Keratinocyte (primary cell): ENCODE data around the gene SUOX. TPM values are rescaled to one million over a fixed set of nuclear protein-coding genes. Genes with fewer than 3 reads are reported as not detected.

Source experiments
- DNase-seq: peaks from one replicate; pipeline ENCODE4 v3.0.0-alpha.2; 2011; ENCODE audit warnings: low read depth, missing footprints, low spot score
- FAIRE-seq: peaks from 2 replicates; lab custom pipeline; 2011; peaks lifted over from hg19 to GRCh38; lab: Jason Lieb, UNC
- H2AFZ ChIP-seq: 2 replicates; pipeline ENCODE4 v1.6.0; 2012; ENCODE audit warnings: low read length, control low read depth, inconsistent platforms; ENCODE audit not compliant: control insufficient read depth
- H3K27ac ChIP-seq: 2 replicates; pipeline ENCODE4 v1.5.1; 2011; ENCODE audit warnings: low read length; ENCODE audit not compliant: control insufficient read depth, insufficient read depth
- H3K27me3 ChIP-seq: 3 replicates; pipeline ENCODE4 v1.6.0; 2011; ENCODE audit warnings: low read length; ENCODE audit not compliant: control insufficient read depth, insufficient read depth; ENCODE audit errors: extremely low read depth
- H3K36me3 ChIP-seq, 2 experiments: 2 replicates in 1 of 2; 3 replicates in 1 of 2; pipeline ENCODE4 v1.5.1; 2011; ENCODE audit warnings: low read length in 2 of 2, mild to moderate bottlenecking in 1 of 2; ENCODE audit not compliant: control insufficient read depth in 2 of 2, insufficient read depth in 2 of 2; ENCODE audit errors: extremely low read depth in 1 of 2
- H3K4me1 ChIP-seq: 3 replicates; pipeline ENCODE4 v1.5.1; 2011; ENCODE audit warnings: low read length; ENCODE audit not compliant: control insufficient read depth, insufficient read depth; ENCODE audit errors: extremely low read depth
- H3K4me2 ChIP-seq: 3 replicates; pipeline ENCODE4 v1.6.0; 2011; ENCODE audit warnings: low read depth, low read length; ENCODE audit not compliant: control insufficient read depth, insufficient read depth; ENCODE audit errors: extremely low read depth
- H3K4me3 ChIP-seq, 3 experiments: fragments of 200-600 bp in 1 of 3; sonication (generic) in 1 of 3; 2 replicates in 2 of 3; 3 replicates in 1 of 3; pipeline ENCODE4 v1.5.1; 2011 to 2016; ENCODE audit warnings: low read length in 3 of 3, mild to moderate bottlenecking in 3 of 3, control low read depth in 2 of 3, inconsistent platforms in 1 of 3, low read depth in 1 of 3, mixed read lengths in 1 of 3, mixed run types in 1 of 3, moderate library complexity in 1 of 3; ENCODE audit not compliant: control insufficient read depth in 2 of 3, insufficient read depth in 2 of 3; ENCODE audit errors: extremely low read depth in 1 of 3
- H3K79me2 ChIP-seq: 2 replicates; pipeline ENCODE4 v1.6.0; 2012; ENCODE audit warnings: low read length; ENCODE audit not compliant: control insufficient read depth, insufficient read depth
- H3K9ac ChIP-seq: 3 replicates; pipeline ENCODE4 v1.6.0; 2011; ENCODE audit warnings: low read length; ENCODE audit not compliant: control insufficient read depth, insufficient read depth; ENCODE audit errors: extremely low read depth
- H3K9me1 ChIP-seq: 3 replicates; pipeline ENCODE4 v1.6.0; 2011; ENCODE audit warnings: low read length; ENCODE audit not compliant: control insufficient read depth, insufficient read depth; ENCODE audit errors: extremely low read depth
- H3K9me3 ChIP-seq: 2 replicates; pipeline ENCODE4 v1.5.1; 2012; ENCODE audit warnings: low read depth, low read length; ENCODE audit not compliant: control insufficient read depth
- H4K20me1 ChIP-seq: 3 replicates; pipeline ENCODE4 v1.6.0; 2011; ENCODE audit warnings: low read length; ENCODE audit not compliant: control insufficient read depth, insufficient read depth; ENCODE audit errors: extremely low read depth
- EZH2 ChIP-seq: IDR thresholded peaks from one replicate; pipeline ENCODE4 v1.6.1; 2012; ENCODE audit warnings: inconsistent platforms, mild to moderate bottlenecking, low read length, moderate library complexity
- dilution Hi-C: fragments of 300-500 bp; cut with MboI; formaldehyde crosslinking; loops from one replicate; pipeline ENCODE4 v1.7.0; 2020; ENCODE audit warnings: low sequenced_read_pairs; ENCODE audit not compliant: extremely low pct_ligation_motif_present
- polyA plus RNA-seq, 5 experiments: library from polyadenylated mRNA; depleted of rRNA in 3 of 5; stranded (reverse) in 3 of 5; stranded (forward) in 1 of 5; unstranded in 1 of 5; fragments of >200 nt; gene quantifications; 1 replicate in 1 of 5; 2 replicates in 3 of 5; 3 replicates in 1 of 5; pipeline versions ENCODE4 v1.2.1 to v1.2.3, GENCODE V29; 2011 to 2012; ENCODE audit warnings: missing spikeins in 2 of 5, low read depth in 1 of 5, low replicate concordance in 1 of 5
- TF ChIP-seq, protein P1 (sequence below), 3 experiments: IDR thresholded peaks in 1 of 3; conservative IDR thresholded peaks in 1 of 3; optimal IDR thresholded peaks in 1 of 3; 2 replicates in 2 of 3; 3 replicates in 1 of 3; pipeline versions ENCODE3 to v1.5.1; 2011; ENCODE audit warnings: low read length in 3 of 3, mild to moderate bottlenecking in 3 of 3, moderate library complexity in 2 of 3, control low read depth in 1 of 3, inconsistent platforms in 1 of 3; ENCODE audit not compliant: insufficient read depth in 2 of 3; ENCODE audit errors: extremely low read depth in 1 of 3

The SUOX gene
- polyA plus RNA-seq, 1 donor (not counting 4 experiments of a cell fraction or from before 2014, with no cell fraction given): 9.0 TPM

DNA sequence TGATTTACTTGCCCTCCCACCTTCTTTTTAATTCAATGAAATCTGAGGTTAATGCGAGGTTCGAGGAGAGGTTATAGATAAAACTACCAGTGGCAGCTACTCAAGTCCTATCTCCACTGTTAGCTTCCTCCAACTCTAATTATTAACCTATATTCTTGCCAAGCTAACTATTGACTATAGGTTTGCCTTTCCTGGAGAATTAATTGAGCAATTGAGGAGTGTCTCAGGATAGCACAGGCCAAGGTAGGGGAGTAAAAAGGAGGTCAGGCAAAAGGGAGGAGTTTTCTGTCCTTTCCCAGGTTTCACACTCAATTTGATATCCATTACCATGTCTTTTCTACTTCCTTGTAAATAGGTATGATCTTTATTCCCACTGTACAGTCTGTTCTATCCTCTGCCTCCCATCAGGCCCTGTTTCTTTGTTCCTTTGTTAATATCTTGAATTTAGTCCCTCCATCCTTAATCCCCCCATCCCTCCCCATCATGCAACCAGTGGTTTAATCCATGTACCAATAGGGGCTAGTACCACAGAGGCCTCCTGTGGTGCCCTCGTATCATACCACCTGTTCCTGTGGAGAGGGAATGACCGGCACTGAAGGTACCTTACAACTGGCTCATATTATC lies 3.7 kb upstream of the SUOX start:
- TF ChIP-seq, protein P1, sequence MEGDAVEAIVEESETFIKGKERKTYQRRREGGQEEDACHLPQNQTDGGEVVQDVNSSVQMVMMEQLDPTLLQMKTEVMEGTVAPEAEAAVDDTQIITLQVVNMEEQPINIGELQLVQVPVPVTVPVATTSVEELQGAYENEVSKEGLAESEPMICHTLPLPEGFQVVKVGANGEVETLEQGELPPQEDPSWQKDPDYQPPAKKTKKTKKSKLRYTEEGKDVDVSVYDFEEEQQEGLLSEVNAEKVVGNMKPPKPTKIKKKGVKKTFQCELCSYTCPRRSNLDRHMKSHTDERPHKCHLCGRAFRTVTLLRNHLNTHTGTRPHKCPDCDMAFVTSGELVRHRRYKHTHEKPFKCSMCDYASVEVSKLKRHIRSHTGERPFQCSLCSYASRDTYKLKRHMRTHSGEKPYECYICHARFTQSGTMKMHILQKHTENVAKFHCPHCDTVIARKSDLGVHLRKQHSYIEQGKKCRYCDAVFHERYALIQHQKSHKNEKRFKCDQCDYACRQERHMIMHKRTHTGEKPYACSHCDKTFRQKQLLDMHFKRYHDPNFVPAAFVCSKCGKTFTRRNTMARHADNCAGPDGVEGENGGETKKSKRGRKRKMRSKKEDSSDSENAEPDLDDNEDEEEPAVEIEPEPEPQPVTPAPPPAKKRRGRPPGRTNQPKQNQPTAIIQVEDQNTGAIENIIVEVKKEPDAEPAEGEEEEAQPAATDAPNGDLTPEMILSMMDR (optimal IDR thresholded peaks at IDR 0.05 in 1 of 3, IDR thresholded peaks at IDR 0.05 in 1 of 3, conservative IDR thresholded peaks at IDR 0.05 in 1 of 3; ENCODE audit: extremely low read depth in 1 of 3, insufficient read depth in 2 of 3, low read length in 3 of 3): no peak
- no peak for TF ChIP-seq EZH2
- H3K9ac ChIP-seq: no peak overlapping the region
- H3K4me3 ChIP-seq: no peak overlapping the region
- H4K20me1 ChIP-seq: no peaks in the 10 kb centered on the region
- peaks cover 37 to 41% of the 10 kb centered on the region in 2 experiments for H3K36me3 ChIP-seq
- H2AFZ ChIP-seq: no peak overlapping the region
- H3K4me2 ChIP-seq: no peak overlapping the region
- no peak overlapping the region for H3K27ac ChIP-seq
- H3K9me1 ChIP-seq: no peaks in the 10 kb centered on the region
- H3K27me3 ChIP-seq: no peaks in the 10 kb centered on the region
- dilution Hi-C loops: no loop called here
- DNase-seq (no peak), FAIRE-seq (no peak)
- no peaks in the 10 kb centered on the region for H3K79me2 ChIP-seq
- no peaks in the 10 kb centered on the region for H3K9me3 ChIP-seq
- peaks cover 6% of the 10 kb centered on the region for H3K4me1 ChIP-seq

DNA sequence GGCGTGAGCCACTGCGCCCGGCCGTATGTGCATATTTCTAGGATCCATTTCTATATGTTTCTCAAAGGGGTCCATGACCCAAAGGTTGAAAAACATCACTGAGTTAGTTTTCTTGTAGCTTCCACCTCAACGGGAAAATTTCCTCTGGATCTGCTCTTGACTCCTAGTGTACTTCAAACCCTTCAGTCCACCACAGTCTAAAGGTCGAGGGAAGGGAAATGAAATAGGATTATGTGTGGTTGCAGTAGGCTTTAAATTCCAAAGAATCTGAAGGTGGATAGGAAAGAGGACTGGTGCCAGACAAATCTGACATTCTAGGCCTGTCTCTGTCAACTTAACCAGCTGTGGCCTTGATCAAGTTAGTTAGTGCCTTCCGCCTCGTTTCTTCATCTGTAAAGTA lies 1.7 kb upstream of the SUOX start:
- H3K9me1 ChIP-seq: no peaks in the 10 kb centered on the region
- H3K36me3 ChIP-seq: peaks cover 30 to 32% of the 10 kb centered on the region in 2 experiments
- H3K79me2 ChIP-seq: no peaks in the 10 kb centered on the region
- H3K4me3 ChIP-seq: no peak overlapping the region
- H3K4me2 ChIP-seq: no peak overlapping the region
- no peaks in the 10 kb centered on the region for H3K9me3 ChIP-seq
- dilution Hi-C loops: no loop called here
- H3K27me3 ChIP-seq: no peaks in the 10 kb centered on the region
- DNase-seq (no peak), FAIRE-seq (no peak)
- no peaks in the 10 kb centered on the region for H4K20me1 ChIP-seq
- H3K4me1 ChIP-seq: peaks cover 6% of the 10 kb centered on the region
- TF ChIP-seq EZH2: no peak
- TF ChIP-seq, protein P1 (optimal IDR thresholded peaks at IDR 0.05 in 1 of 3, IDR thresholded peaks at IDR 0.05 in 1 of 3, conservative IDR thresholded peaks at IDR 0.05 in 1 of 3; ENCODE audit: extremely low read depth in 1 of 3, insufficient read depth in 2 of 3, low read length in 3 of 3): no peak
- no peak overlapping the region for H2AFZ ChIP-seq
- no peak overlapping the region for H3K27ac ChIP-seq
- H3K9ac ChIP-seq: no peak overlapping the region
